ENCODE results near the gene YIPF2.

GRCh38 chr19:10964903-10965302, 36.5 kb upstream of the YIPF2 start:
- no peak for TF ChIP-seq EZH2phosphoT487 (IDR thresholded peaks at IDR 0.05; ENCODE audit: borderline replicate concordance, low read length)
- TF ChIP-seq CTCF (conservative IDR thresholded peaks at IDR 0.05; ENCODE audit: low read depth, low read length), result peak; percentile 51

Measured in PC-3 (cell line).